ENCODE results near the gene JAKMIP3.

JAKMIP3 gene

DNA sequence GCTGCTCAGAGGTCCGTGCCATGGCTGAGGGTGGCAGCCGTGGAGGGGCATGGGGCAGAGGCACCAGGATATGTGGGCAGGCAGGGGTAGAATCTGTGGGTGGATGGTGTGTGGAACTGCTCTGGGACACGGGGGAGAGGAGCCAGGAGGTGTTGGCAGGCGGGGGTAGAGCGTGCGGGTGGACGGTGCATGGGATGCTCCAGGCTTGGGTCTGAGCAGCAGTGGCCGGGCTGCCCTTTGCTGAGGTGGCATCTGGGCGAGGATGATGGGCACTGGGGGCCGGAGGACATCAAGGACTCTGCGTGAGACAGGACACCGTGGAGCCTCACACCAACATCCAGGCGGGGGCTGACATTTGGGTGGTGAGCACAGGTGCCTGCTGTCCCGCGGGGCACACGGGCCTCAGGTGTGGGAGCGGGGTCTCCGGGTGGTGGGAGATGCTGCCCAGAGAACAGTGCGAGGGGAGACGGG lies 46.2 kb downstream of the JAKMIP3 start:
- DNase-seq (ENCODE audit: low read depth), result no peak

DNA sequence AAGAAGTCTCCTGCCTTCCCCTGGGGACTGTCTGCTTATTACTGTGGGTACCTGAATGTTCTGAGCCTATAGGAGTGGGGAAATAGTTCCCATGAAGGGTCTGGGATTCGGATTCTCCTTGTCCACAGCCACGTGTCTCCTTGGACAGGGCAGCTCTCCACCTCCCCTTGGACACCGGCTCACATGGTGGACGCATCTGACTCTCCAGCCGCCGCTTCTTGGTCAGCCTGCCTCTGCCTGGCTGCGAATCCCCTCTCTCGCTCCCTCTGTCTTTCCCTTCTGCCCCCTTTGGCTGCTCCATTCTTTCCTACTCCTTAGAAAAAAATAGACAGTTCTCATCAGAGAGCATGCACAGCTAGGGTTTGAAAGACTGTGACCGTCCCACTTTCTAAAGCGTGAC lies 46.9 kb downstream of the JAKMIP3 start:
- no peak for DNase-seq (ENCODE audit: low read depth)

GRCh38 chr10:132113206-132113605 lies 47.5 kb downstream of the JAKMIP3 start:
- no peak for DNase-seq (ENCODE audit: low read depth)

- DNase-seq (ENCODE audit: low read depth), result no peak
These were observed 48.1 kb downstream of the JAKMIP3 start for GRCh38 chr10:132113766-132114365.

GRCh38 chr10:132114953-132115520 lies 49.3 kb downstream of the JAKMIP3 start:
- DNase-seq (ENCODE audit: low read depth), result no peak
